ENCODE results near the gene PDPR. TPM values are rescaled to one million over a fixed set of nuclear protein-coding genes. Genes with fewer than 3 reads are reported as not detected.

The PDPR gene
- total and polyA plus RNA-seq, 2 of the 8 experiments (the other 6 are each of a cell fraction or from before 2014, with no cell fraction given): 40.2 to 43.1 TPM

DNA sequence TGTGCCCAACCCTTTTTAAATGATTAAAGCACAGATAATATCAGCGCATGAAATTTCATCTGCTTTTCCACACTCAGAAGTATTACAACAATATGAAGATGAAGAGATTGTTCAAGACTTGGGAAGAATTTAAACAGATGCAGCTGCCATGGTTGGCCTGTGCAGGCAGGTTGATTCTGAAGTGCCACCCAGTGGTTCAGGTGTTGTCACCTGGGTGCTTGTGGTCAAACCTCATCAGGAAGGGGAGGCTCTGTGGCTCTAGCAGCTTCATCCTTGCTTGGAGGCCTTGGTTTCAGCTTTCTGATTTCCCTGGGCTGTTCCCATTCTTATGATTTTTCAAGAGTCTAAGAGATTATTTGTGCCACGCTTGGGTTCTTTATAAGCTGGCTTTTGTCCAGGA is 37.3 kb downstream of the PDPR start (continued):
- no peak for TF ChIP-seq TAF1 (IDR thresholded peaks at IDR 0.05; ENCODE audit: low read depth, low read length)
